Measurements from ENCODE around the gene SEPTIN5. TPM values are rescaled to one million over a fixed set of nuclear protein-coding genes. Genes with fewer than 3 reads are reported as not detected.

The SEPTIN5 gene
- total RNA-seq, 1 experiment from 2014 or later = 2.0 TPM

GRCh38 chr22:19744350-19745006, 30.2 kb downstream of the SEPTIN5 start:
- H3K4me1 ChIP-seq (replicated peaks; ENCODE audit: insufficient read depth) = no peaks in the 10 kb centered on the region
- intact Hi-C loops (cut with micrococcal nuclease; ENCODE audit: unreplicated experiment) = no loop called here
- no peak overlapping the region for H3K4me2 ChIP-seq
- no peak for TF ChIP-seq CTCF (conservative IDR thresholded peaks at IDR 0.05)
- no peak for TF ChIP-seq EZH2 (IDR thresholded peaks at IDR 0.05; ENCODE audit: low read depth)
- no peaks in the 10 kb centered on the region for H3K79me2 ChIP-seq (ENCODE audit: low read depth)
- H3K9me3 ChIP-seq (ENCODE audit: insufficient read depth, low read depth) = no peaks in the 10 kb centered on the region
- no TSS peak for BruUV-seq (replicated peaks)
- H3K36me3 ChIP-seq (ENCODE audit: low read depth) = no peaks in the 10 kb centered on the region
- no peak overlapping the region for H3K27ac ChIP-seq
- POLR2A ChIA-PET (ENCODE audit: unreplicated experiment) = no interaction called here
- H3K4me3 ChIP-seq = no peak overlapping the region
- no peaks in the 10 kb centered on the region for H4K20me1 ChIP-seq (ENCODE audit: insufficient read depth)
- H3K9me2 ChIP-seq (ENCODE audit: insufficient read depth) = no peaks in the 10 kb centered on the region
- H2AFZ ChIP-seq = no peak overlapping the region
- no peak for DNase-seq
- no peaks in the 10 kb centered on the region for H3F3A ChIP-seq (ENCODE audit: insufficient read depth, low read depth)
- CTCF ChIA-PET = no interaction called here
- H3K27me3 ChIP-seq (ENCODE audit: insufficient read depth, low read depth) = no peaks in the 10 kb centered on the region

- no peak overlapping the region for H3K27ac ChIP-seq
- ChIA-PET CTCF (no interaction called here), POLR2A (ENCODE audit: unreplicated experiment) (no interaction called here)
Measured at GRCh38 chr22:19745155-19746101, 31.1 kb downstream of the SEPTIN5 start.

GRCh38 chr22:19746726-19747125, 32.4 kb downstream of the SEPTIN5 start:
- no TSS peak for BruUV-seq (replicated peaks)
- ChIA-PET CTCF (no interaction called here), POLR2A (ENCODE audit: unreplicated experiment) (no interaction called here)

More at GRCh38 chr22:19745155-19746101, 31.1 kb downstream of the SEPTIN5 start:
- intact Hi-C loops (cut with micrococcal nuclease; ENCODE audit: unreplicated experiment) = no loop called here
- H4K20me1 ChIP-seq (ENCODE audit: insufficient read depth) = no peaks in the 10 kb centered on the region
- no peaks in the 10 kb centered on the region for H3K79me2 ChIP-seq (ENCODE audit: low read depth)
- no peaks in the 10 kb centered on the region for H3K27me3 ChIP-seq (ENCODE audit: insufficient read depth, low read depth)
- no peaks in the 10 kb centered on the region for H3F3A ChIP-seq (ENCODE audit: insufficient read depth, low read depth)
- no peak overlapping the region for H3K4me3 ChIP-seq
- no peaks in the 10 kb centered on the region for H3K4me1 ChIP-seq (replicated peaks; ENCODE audit: insufficient read depth)
- no peaks in the 10 kb centered on the region for H3K9me3 ChIP-seq (ENCODE audit: insufficient read depth, low read depth)
- no peak for TF ChIP-seq CTCF (conservative IDR thresholded peaks at IDR 0.05)
- TF ChIP-seq EZH2 (IDR thresholded peaks at IDR 0.05; ENCODE audit: low read depth) = no peak
- BruUV-seq (replicated peaks) = no TSS peak
- no peaks in the 10 kb centered on the region for H3K9me2 ChIP-seq (ENCODE audit: insufficient read depth)
- no peak overlapping the region for H3K4me2 ChIP-seq
- no peak overlapping the region for H2AFZ ChIP-seq
- H3K36me3 ChIP-seq (ENCODE audit: low read depth) = no peaks in the 10 kb centered on the region
- no peak for DNase-seq

More at GRCh38 chr22:19746726-19747125, 32.4 kb downstream of the SEPTIN5 start:
- H3K4me1 ChIP-seq (replicated peaks; ENCODE audit: insufficient read depth) = peaks cover 10% of the 10 kb centered on the region
- no peaks in the 10 kb centered on the region for H3K79me2 ChIP-seq (ENCODE audit: low read depth)
- no peaks in the 10 kb centered on the region; the same call in 1 of the 2 replicates for H3F3A ChIP-seq (ENCODE audit: insufficient read depth, low read depth)
- no peak for TF ChIP-seq CTCF (conservative IDR thresholded peaks at IDR 0.05)
- H3K4me2 ChIP-seq = no peak overlapping the region
- no peaks in the 10 kb centered on the region for H3K36me3 ChIP-seq (ENCODE audit: low read depth)
- intact Hi-C loops (cut with micrococcal nuclease; ENCODE audit: unreplicated experiment) = no loop called here
- H2AFZ ChIP-seq = no peak overlapping the region
- no peak overlapping the region for H3K4me3 ChIP-seq
- H3K27ac ChIP-seq = no peak overlapping the region
- DNase-seq = no peak
- H3K27me3 ChIP-seq (ENCODE audit: insufficient read depth, low read depth) = no peaks in the 10 kb centered on the region
- no peaks in the 10 kb centered on the region for H3K9me3 ChIP-seq (ENCODE audit: insufficient read depth, low read depth)
- H3K9me2 ChIP-seq (ENCODE audit: insufficient read depth) = no peaks in the 10 kb centered on the region
- H4K20me1 ChIP-seq (ENCODE audit: insufficient read depth) = no peaks in the 10 kb centered on the region

All from PC-9 (cell line).